Measurements from ENCODE around the gene PLCG2.

Gene PLCG2

GRCh38 chr16:81770008-81770407 is 9.1 kb upstream of the PLCG2 start:
- Mint-ChIP-seq H3K9me3 (peaks cover 4% of the 10 kb centered on the region), H3K27ac (no peak overlapping the region), H3K4me1 (no peaks in the 10 kb centered on the region)

GRCh38 chr16:81774348-81774747 is 4.7 kb upstream of the PLCG2 start:
- Mint-ChIP-seq H3K36me3 (ENCODE audit: low read depth) (no peaks in the 10 kb centered on the region), H3K9me3 (peaks cover 8% of the 10 kb centered on the region)

More at GRCh38 chr16:81770008-81770407, 9.1 kb upstream of the PLCG2 start:
- peaks cover 24% of the 10 kb centered on the region for H3K27me3 Mint-ChIP-seq (ENCODE audit: low read depth)
- H3K4me3 Mint-ChIP-seq = no peak overlapping the region
- no peaks in the 10 kb centered on the region for H3K36me3 Mint-ChIP-seq (ENCODE audit: low read depth)
- TF ChIP-seq CTCF (IDR thresholded peaks at IDR 0.05; ENCODE audit: unreplicated experiment in 3 of 3) = no peak

GRCh38 chr16:81775570-81775969 is 3.5 kb upstream of the PLCG2 start:
- H3K9me3 Mint-ChIP-seq = peaks cover 8% of the 10 kb centered on the region
- H3K27me3 Mint-ChIP-seq (ENCODE audit: low read depth) = peaks cover 65% of the 10 kb centered on the region
- no peak for TF ChIP-seq CTCF (IDR thresholded peaks at IDR 0.05; ENCODE audit: unreplicated experiment in 3 of 3)
- H3K4me1 Mint-ChIP-seq = peaks cover 10% of the 10 kb centered on the region
- H3K4me3 Mint-ChIP-seq = no peak overlapping the region
- no peaks in the 10 kb centered on the region for H3K36me3 Mint-ChIP-seq (ENCODE audit: low read depth)
- H3K27ac Mint-ChIP-seq = no peak overlapping the region

More at GRCh38 chr16:81774348-81774747, 4.7 kb upstream of the PLCG2 start:
- peaks cover 54% of the 10 kb centered on the region for H3K27me3 Mint-ChIP-seq (ENCODE audit: low read depth)
- no peak overlapping the region for H3K4me3 Mint-ChIP-seq
- TF ChIP-seq CTCF (IDR thresholded peaks at IDR 0.05; ENCODE audit: unreplicated experiment in 3 of 3) = no peak
- H3K4me1 Mint-ChIP-seq = peaks cover 4% of the 10 kb centered on the region
- H3K27ac Mint-ChIP-seq = peak overlapping the region in 1 of 3 experiments; percentile 59

DNA sequence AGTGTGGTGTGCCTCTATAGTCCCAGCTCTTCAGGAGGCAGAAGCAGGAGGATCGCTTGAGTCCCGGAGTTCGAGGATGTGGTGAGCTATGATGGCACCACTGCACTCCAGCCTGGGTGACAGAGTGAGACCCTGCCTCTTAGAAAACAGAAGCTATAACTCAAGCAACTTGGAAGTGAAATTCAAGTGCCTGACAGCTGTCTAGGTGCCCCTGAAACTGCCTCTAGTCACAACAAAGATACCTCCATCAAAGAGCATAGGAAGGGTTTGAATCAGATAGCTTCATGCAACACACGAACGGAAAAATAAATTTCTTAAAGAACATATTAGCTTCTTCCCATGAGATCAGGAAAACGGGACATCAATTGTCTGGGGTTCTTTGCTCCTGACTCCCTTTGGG is 860 bp upstream of the PLCG2 start:
- no peak for TF ChIP-seq CTCF (IDR thresholded peaks at IDR 0.05; ENCODE audit: unreplicated experiment in 3 of 3)
- Mint-ChIP-seq H3K36me3 (ENCODE audit: low read depth) (no peaks in the 10 kb centered on the region), H3K9me3 (peaks cover 4% of the 10 kb centered on the region), H3K27me3 (ENCODE audit: low read depth) (peaks cover 74% of the 10 kb centered on the region), H3K4me1 (peaks cover 10% of the 10 kb centered on the region), H3K27ac (no peak overlapping the region), H3K4me3 (peak overlapping the region; percentile 80 to 89 (median 86))

GRCh38 chr16:81779536-81780320 is 637 bp downstream of the PLCG2 start:
- Mint-ChIP-seq H3K4me1 (peaks cover 20% of the 10 kb centered on the region), H3K27me3 (ENCODE audit: low read depth) (peaks cover 85% of the 10 kb centered on the region)

More at GRCh38 chr16:81779536-81780320, 637 bp downstream of the PLCG2 start:
- Mint-ChIP-seq H3K9me3 (peaks cover 4% of the 10 kb centered on the region), H3K4me3 (peak overlapping the region; percentile 87 to 90 (median 88)), H3K36me3 (ENCODE audit: low read depth) (no peaks in the 10 kb centered on the region), H3K27ac (no peak overlapping the region)
- no peak for TF ChIP-seq CTCF (IDR thresholded peaks at IDR 0.05; ENCODE audit: unreplicated experiment in 3 of 3)
